Gastroesophageal sphincter (tissue), 3 donors: ENCODE data around the gene PTPRE.

Experiments
- EP300 ChIP-seq: sonication (generic); formaldehyde crosslinking; IDR thresholded peaks from one replicate; pipeline ENCODE4 v1.6.1; 2017; ENCODE audit warnings: antibody characterized with exemption, mild to moderate bottlenecking
- POLR2A ChIP-seq, 2 donors: fragments of 450-650 bp; IDR thresholded peaks; one replicate each; pipeline ENCODE4 v1.6.1; 2017; ENCODE audit warnings: antibody characterized with exemption in 2 of 2, mild to moderate bottlenecking in 2 of 2, moderate library complexity in 1 of 2
- POLR2AphosphoS5 ChIP-seq: sonication (generic); formaldehyde crosslinking; IDR thresholded peaks from one replicate; pipeline ENCODE4 v1.6.1; 2017; ENCODE audit warnings: antibody characterized with exemption
- TF ChIP-seq, protein P1 (sequence below), 4 experiments: fragments of 200-600 bp in 2 of 4; fragments of 450-650 bp in 2 of 4; sonication (generic) in 1 of 4; IDR thresholded peaks; one replicate each; pipeline ENCODE4 v1.5.1; 2017 to 2019; ENCODE audit warnings: antibody characterized with exemption in 4 of 4, mild to moderate bottlenecking in 2 of 4, moderate library complexity in 2 of 4

DNA sequence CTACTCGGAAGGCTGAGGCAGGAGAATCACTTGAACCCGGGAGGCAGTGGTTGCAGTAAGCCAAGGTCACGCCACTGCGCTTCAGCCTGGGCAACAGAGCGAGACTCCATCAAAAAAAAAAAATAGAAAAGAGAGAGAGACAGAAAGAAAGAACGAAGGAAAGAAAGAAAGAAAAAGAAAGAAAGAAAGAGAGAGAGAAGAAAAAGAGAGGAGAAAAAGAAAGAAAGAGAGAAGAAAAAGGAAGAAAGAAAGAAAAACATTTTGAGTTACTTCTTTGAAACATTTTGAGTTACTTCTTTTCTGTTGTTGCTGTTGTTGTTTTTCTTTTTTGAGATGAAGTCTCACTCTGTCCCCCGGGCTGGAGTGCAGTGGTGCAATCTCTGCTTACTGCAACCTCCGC is 221.7 kb downstream of the PTPRE start:
- TF ChIP-seq POLR2A (IDR thresholded peaks at IDR 0.05) (no peak), POLR2AphosphoS5 (no peak), EP300 (no peak)
- TF ChIP-seq, protein P1, sequence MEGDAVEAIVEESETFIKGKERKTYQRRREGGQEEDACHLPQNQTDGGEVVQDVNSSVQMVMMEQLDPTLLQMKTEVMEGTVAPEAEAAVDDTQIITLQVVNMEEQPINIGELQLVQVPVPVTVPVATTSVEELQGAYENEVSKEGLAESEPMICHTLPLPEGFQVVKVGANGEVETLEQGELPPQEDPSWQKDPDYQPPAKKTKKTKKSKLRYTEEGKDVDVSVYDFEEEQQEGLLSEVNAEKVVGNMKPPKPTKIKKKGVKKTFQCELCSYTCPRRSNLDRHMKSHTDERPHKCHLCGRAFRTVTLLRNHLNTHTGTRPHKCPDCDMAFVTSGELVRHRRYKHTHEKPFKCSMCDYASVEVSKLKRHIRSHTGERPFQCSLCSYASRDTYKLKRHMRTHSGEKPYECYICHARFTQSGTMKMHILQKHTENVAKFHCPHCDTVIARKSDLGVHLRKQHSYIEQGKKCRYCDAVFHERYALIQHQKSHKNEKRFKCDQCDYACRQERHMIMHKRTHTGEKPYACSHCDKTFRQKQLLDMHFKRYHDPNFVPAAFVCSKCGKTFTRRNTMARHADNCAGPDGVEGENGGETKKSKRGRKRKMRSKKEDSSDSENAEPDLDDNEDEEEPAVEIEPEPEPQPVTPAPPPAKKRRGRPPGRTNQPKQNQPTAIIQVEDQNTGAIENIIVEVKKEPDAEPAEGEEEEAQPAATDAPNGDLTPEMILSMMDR (IDR thresholded peaks at IDR 0.05): no peak
